Fibroblast of skin of scalp (primary cell): ENCODE measurements around the gene DHRS1.

Experiments used
- DNase-seq: peaks from one replicate; pipeline ENCODE4 v3.0.0-alpha.2; 2013

DHRS1 gene

DNA sequence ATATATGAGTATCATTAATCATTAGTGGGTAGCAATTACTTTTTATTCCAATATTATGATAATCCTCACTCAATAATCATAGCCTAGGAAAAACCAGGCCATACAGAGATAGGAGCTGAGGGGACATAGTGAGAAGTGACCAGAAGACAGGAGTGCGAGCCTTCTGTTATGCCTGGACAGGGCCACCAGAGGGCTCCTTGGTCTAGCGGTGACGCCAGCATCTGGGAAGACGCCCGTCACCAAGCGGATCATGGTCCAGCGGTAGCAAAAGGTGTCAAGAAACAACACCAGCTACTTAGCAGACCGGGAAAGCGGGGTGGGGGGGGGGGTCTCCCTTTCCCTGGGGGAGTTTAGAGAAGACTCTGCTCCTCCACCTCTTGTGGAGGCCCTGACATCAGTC is 28.3 kb upstream of the DHRS1 start:
- peak; percentile 26 for DNase-seq

- no peak for DNase-seq
These were observed 27.7 kb upstream of the DHRS1 start for GRCh38 chr14:24327303-24327702.

GRCh38 chr14:24325963-24326362 is 26.4 kb upstream of the DHRS1 start:
- no peak for DNase-seq

GRCh38 chr14:24325041-24325530 is 25.5 kb upstream of the DHRS1 start:
- DNase-seq = no peak

DNA sequence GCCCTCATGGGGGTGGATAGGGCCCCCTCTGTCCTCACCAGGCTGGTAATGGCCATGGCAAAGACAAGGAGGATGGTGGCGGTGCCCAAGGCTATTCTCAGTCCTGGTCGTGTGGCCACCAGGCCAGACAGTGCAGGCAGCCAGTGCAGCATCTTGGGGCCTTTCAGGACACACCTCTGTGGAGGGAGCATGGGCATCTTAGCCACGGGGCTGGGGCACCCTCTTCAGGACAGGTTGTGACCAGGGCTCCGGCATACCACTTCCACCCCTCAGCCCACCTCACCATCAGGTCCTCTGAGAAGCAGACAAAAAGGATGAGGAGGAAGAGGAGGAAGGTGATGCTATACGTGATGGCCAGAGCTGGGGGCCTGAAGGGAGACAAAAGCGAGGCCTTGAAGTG is 24.4 kb upstream of the DHRS1 start:
- no peak for DNase-seq

GRCh38 chr14:24323341-24323740 is 23.8 kb upstream of the DHRS1 start:
- no peak for DNase-seq

- no peak for DNase-seq
These were observed 23.1 kb upstream of the DHRS1 start for GRCh38 chr14:24322672-24323071.

DNA sequence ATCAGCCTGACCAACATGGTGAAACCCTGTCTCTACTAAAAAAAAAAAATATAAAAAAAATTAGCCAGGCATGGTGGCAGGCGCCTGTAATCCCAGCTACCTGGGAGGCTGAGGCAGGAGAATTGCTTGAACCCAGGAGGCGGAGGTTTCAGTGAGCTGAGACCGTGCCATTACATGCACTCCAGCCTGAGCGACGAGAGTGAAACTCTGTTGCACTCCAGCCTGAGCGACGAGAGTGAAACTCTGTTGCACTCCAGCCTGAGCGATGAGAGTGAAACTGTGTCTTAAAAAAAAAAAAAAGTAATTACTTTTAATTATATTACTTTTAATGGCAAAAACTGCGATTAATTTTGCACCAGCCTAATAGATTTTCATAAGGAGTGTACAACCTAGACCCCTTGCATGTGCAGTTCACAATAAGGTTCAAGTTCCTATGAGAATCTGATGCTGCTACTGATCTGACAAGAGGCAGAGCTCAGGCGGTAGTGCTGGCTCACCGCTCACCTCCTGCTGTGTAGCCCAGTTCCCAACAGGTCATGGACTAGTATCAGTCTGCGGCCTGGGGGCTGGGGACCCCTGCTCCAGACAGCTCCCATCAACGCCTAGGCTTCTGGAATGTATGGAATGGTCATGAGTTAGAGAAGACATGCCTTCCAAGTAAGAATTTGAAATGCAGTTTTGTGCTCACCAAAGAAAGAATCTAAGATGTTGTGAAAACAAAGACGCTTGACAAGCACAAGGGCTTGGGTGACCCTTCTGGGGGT is 21.8 kb upstream of the DHRS1 start:
- DNase-seq = peak; percentile 34

DNA sequence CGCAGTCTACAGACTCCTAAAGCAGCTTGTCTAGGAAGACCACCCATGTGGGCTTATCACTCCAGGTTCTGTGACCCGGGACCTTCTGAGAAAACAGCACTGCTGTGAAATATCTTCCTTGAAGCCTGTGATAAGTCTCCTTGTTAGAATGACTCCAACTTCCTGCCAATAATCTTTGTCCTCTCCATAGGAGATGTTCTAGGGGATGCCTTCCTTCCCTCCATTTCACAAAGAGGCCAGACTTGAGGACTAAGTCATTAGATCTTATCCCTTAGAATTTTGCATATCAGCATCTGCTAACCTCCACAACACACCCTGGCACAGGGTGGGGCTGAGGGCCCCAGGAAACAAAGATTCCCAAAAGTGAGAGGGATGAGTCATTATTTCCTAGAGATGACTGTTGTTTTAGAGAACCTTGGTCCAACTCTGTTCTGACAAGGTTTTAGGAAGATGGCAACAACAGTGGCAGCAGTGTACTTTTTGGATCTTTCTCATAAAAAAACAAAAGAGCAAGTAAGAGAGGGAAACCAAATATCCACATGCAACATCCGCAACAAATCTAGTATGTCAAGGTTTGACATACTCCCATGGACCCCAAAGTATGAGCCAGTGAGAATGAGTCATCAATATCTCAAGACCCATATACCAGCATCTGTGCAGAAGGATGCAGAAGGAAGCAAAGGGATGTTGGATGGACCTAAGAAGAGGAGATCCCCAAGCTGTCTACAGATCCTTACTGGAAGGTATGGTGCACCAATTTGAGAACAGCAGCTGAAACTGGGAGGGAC is 17.8 kb upstream of the DHRS1 start:
- DNase-seq = no peak

DNA sequence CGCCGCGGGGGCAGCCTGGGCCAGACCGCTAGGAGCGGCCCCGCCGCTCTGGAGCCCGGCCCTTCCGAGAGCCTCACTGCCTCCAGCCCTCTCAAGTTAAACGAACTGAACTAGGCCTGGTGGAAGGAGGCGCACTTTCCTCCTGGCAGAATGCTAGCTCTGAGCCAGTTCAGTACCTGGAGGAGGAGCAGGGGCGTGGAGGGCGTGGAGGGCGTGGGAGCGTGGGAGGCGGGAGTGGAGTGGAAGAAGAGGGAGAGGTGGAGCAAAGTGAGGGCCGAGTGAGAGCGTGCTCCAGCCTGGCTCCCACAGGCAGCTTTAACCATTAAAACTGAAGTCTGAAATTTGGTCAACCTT is 17.0 kb upstream of the DHRS1 start:
- DNase-seq = no peak

GRCh38 chr14:24315807-24316596 is 16.4 kb upstream of the DHRS1 start:
- DNase-seq = peak; percentile 26

GRCh38 chr14:24315243-24315806 is 15.7 kb upstream of the DHRS1 start:
- no peak for DNase-seq

DNA sequence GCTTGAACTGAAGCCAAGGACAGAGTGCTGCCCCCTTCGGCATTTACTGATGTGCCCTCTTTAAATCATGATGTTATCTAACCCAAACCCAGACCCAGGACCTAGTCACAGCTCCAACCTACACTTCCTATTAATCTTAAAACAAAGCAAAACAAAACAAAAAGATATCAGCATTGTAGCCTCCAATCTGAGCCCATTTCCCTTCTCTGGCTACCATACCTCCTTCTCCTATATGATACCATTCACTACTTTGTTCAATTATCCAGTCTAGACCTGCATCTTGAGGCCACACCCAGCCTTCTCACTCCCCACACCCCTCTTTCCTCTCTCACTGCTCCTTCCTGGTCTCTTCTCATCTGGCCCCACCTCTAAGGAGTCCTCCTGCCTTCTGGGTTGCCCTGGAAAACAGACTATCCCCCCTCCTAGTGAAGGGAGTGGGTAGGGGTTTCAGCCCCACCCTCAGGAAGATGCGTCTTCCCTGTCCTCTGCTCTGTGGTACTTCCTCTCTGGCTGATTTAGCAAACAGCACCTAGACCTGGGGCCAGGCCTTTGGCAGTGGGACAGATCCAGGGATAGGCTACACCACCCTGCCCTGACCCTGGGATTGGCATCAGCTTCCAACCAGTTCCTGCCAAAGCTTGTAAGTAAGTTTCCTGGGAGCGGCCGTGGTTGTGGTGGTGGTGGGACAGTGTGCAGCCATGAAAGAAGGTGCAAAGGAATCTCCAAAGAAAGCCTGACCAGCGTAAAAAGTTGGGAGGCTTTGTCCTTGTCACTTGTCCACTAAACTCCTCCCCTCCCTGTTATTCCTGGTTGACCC is 15.0 kb upstream of the DHRS1 start:
- no peak for DNase-seq

GRCh38 chr14:24313913-24314312 is 14.3 kb upstream of the DHRS1 start:
- no peak for DNase-seq

GRCh38 chr14:24312736-24313507 is 13.3 kb upstream of the DHRS1 start:
- DNase-seq = no peak

DNA sequence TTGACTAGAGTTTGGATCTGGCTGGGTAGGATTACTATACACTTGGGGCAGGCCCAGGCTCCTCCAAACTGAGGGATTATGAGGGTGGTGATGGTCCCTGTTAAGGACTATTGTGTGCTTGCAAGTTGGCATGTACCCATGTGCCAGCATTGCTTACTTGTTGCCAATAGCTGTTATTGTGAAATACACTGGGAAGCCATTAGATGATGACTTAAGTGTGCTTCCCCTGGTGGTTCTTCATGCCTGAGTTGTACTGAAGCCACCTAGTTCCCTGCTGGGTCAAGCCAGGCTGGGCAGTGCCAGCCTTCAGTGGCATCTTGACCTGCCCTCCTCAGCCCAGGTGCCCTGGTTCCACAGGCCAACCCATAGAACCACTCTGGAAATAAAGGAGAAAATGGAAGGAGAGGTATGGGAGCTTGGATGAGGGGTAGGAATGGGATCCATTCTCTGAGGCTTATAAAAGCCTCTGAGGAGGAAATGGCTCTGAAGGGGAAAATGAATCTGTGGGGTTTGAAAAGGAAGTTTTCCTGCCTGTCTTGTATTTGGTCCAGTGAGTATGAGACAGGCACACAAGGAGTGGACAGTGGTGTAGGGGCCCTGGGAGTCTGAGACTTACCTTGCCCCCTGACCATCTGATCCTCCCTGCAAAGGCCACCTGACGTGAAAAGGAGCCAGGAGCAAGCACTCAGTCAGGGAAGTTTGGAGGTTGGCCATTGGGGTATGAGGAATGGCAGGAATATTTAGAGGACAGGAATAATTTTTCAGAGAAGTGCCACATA is 12.4 kb upstream of the DHRS1 start:
- no peak for DNase-seq

DNA sequence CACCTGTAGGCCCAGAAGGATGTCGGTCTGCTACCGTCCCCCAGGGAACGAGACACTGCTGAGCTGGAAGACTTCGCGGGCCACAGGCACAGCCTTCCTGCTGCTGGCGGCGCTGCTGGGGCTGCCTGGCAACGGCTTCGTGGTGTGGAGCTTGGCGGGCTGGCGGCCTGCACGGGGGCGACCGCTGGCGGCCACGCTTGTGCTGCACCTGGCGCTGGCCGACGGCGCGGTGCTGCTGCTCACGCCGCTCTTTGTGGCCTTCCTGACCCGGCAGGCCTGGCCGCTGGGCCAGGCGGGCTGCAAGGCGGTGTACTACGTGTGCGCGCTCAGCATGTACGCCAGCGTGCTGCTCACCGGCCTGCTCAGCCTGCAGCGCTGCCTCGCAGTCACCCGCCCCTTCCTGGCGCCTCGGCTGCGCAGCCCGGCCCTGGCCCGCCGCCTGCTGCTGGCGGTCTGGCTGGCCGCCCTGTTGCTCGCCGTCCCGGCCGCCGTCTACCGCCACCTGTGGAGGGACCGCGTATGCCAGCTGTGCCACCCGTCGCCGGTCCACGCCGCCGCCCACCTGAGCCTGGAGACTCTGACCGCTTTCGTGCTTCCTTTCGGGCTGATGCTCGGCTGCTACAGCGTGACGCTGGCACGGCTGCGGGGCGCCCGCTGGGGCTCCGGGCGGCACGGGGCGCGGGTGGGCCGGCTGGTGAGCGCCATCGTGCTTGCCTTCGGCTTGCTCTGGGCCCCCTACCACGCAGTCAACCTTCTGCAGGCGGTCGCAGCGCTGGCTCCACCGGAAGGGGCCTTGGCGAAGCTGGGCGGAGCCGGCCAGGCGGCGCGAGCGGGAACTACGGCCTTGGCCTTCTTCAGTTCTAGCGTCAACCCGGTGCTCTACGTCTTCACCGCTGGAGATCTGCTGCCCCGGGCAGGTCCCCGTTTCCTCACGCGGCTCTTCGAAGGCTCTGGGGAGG is 11.3 kb upstream of the DHRS1 start, which contains the start of gene LTB4R:
LTB4R (plus strand) TSS at position 857 of the 959 bp plus-strand sequence. CDS start 4,150 bp downstream, outside the sequence.
- DNase-seq = peak; percentile 62

- DNase-seq = no peak
These were observed 10.7 kb upstream of the DHRS1 start for GRCh38 chr14:24310265-24310645.
